Small intestine (tissue), 7 donors: ENCODE measurements around the gene TOX3. TPM values are rescaled to one million over a fixed set of nuclear protein-coding genes. Genes with fewer than 3 reads are reported as not detected.

Experiments used
- DNase-seq, 2 donors: peaks; one replicate each; pipeline versions ENCODE4 v3.0.0 to v3.0.0-alpha.2; 2013
- FAIRE-seq: peaks from 2 replicates; lab custom pipeline; 2012; peaks lifted over from hg19 to GRCh38; lab: Jason Lieb, UNC
- H3K27ac ChIP-seq, 3 donors: one replicate each; pipeline ENCODE4 v1.5.1; 2013; ENCODE audit warnings: low read length in 2 of 3, mild to moderate bottlenecking in 2 of 3, control low read depth in 1 of 3, inconsistent platforms in 1 of 3, low read depth in 1 of 3, moderate library complexity in 1 of 3
- H3K27me3 ChIP-seq, 3 donors: one replicate each; pipeline ENCODE4 v1.6.1; 2013; ENCODE audit warnings: low read length in 3 of 3, inconsistent platforms in 1 of 3; ENCODE audit not compliant: control insufficient read depth in 3 of 3, insufficient read depth in 3 of 3
- H3K36me3 ChIP-seq, 3 donors: one replicate each; pipeline ENCODE4 v1.6.1; 2013; ENCODE audit warnings: low read length in 3 of 3, inconsistent platforms in 1 of 3, low read depth in 1 of 3, mild to moderate bottlenecking in 1 of 3, moderate library complexity in 1 of 3; ENCODE audit not compliant: control insufficient read depth in 3 of 3, insufficient read depth in 2 of 3
- H3K4me1 ChIP-seq, 3 donors: one replicate each; pipeline ENCODE4 v1.6.1; 2013; ENCODE audit warnings: low read length in 2 of 3, inconsistent platforms in 1 of 3, low read depth in 1 of 3, mild to moderate bottlenecking in 1 of 3, moderate library complexity in 1 of 3; ENCODE audit not compliant: control insufficient read depth in 3 of 3, insufficient read depth in 2 of 3
- H3K4me3 ChIP-seq, 3 donors: one replicate each; pipeline ENCODE4 v1.5.1; 2013; ENCODE audit warnings: low read length in 3 of 3, control low read depth in 1 of 3, inconsistent platforms in 1 of 3, low read depth in 1 of 3, mild to moderate bottlenecking in 1 of 3, moderate library complexity in 1 of 3
- H3K9me3 ChIP-seq, 2 donors: one replicate each; pipeline ENCODE4 v1.6.1; 2013; ENCODE audit warnings: low read depth in 1 of 2, low read length in 1 of 2; ENCODE audit not compliant: control insufficient read depth in 2 of 2, insufficient read depth in 1 of 2
- WGBS, 3 donors: extraction: QIAGEN DNeasy Blood & Tissue Kit; methylation state at CpG; one replicate each; pipeline ENCODE4 v1.1.7; 2013; 5-methylcytosine and 5-hydroxymethylcytosine counted together
- polyA plus RNA-seq, 4 donors: library from polyadenylated mRNA; stranded (reverse) in 3 of 4; unstranded in 1 of 4; fragments of 200-250 nt in 3 of 4; fragments of 120-200 nt in 1 of 4; gene quantifications; one replicate each; pipeline versions ENCODE4 v1.2.1 to v1.2.3, GENCODE V29; 2013
- donor health status: healthy with polysubstance abuse.
- donor health status: control.
- donor health status: control.
- donor health status: Bipolar disorder and iron deficiency.
- donor health status: healthy.

Gene TOX3
- polyA plus RNA-seq, 4 donors: 8.9 to 13.1 (median 9.7) TPM

- Histone ChIP-seq H3K9me3 (no peaks in the 10 kb centered on the region), H3K4me3 (peak overlapping the region in 1 of 3 donors; percentile 13), H3K27ac (no peak overlapping the region), H3K4me1 (peaks cover 0 to 4% (median 0%) of the 10 kb centered on the region in 3 donors), H3K27me3 (no peaks in the 10 kb centered on the region), H3K36me3 (no peaks in the 10 kb centered on the region)
- DNase-seq: no peak
- no peak for FAIRE-seq
- WGBS, 3 donors: 38 to 64% (median 50%) methylated on average over 1 of the region's 1 CpG
Measured at GRCh38 chr16:52422307-52422706, 124.6 kb downstream of the TOX3 start.

DNA sequence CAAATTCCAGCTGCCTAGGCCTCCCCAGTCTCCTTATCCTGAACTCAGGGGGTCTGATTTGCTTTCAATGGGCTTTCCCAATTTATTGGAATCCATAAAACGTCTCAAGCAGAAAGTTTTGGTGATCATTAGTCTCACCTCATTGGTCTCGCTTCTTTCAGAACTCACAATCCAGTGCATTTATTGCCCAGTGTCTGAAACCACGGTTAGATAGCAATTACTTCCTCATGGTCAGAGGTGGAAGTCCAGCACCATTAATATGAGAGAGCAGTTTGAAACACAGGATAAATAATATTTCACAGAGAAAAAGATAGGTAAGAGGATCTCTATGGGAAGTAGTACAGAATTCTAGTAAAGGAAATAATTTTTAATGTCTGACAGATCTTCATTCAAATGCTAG is 128.7 kb downstream of the TOX3 start:
- FAIRE-seq (no peak), DNase-seq (peak; percentile 48 to 73)
- Histone ChIP-seq H3K27ac (peak overlapping the region in 2 of 3 donors; percentile 55 to 74), H3K36me3 (no peaks in the 10 kb centered on the region), H3K4me3 (no peak overlapping the region), H3K9me3 (peaks cover 0 to 4% of the 10 kb centered on the region in 2 donors), H3K4me1 (peaks cover 0 to 4% (median 0%) of the 10 kb centered on the region in 3 donors), H3K27me3 (no peaks in the 10 kb centered on the region)
- 19 to 59% (median 36%) methylated on average over 3 of the region's 3 CpGs for WGBS, 3 donors

DNA sequence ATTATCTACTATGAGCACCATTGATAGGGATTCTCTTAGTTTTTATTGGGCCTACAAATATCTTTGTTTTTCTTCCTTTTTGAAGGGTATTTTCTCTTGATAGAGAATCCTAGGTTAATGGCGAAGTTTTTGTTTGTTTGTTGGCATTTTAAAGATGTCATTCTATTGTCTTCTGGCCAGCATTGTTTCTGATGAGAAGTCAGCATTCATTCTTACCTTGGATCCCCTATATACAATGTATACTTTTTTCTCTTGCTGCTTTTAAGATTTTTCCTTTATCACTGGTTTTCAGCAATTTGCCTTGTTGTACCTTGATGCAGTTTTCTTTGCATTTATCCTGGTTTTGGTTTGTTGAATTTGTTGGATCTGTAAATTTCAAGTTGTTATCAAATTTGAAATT is 130.1 kb downstream of the TOX3 start:
- FAIRE-seq: no peak
- WGBS, 3 donors: 83 to 87% (median 85%) methylated on average over 1 of the region's 1 CpG
- Histone ChIP-seq H3K27me3 (no peaks in the 10 kb centered on the region), H3K36me3 (no peaks in the 10 kb centered on the region), H3K4me1 (peaks cover 0 to 4% (median 0%) of the 10 kb centered on the region in 3 donors), H3K9me3 (peaks cover 0 to 4% of the 10 kb centered on the region in 2 donors), H3K27ac (no peak overlapping the region), H3K4me3 (no peak overlapping the region)
- no peak for DNase-seq

DNA sequence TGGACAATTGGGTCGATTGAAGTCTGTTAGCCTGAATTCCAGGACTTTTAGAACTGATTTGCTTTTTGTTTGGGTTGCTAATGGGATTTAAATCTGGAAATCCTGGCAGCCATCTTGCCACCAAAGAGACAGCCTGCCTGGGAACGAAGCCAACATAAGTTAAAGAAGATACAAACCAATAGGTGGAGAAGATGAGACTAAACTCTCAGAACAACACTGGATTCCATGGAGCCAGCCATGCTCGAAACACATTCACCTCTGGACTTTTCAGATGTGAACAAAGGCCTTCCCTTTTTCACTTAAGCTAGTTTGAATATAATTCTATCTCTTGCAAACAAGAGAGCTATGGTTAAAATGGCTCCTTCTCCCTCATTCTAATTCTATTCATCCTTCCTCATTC is 135.9 kb downstream of the TOX3 start:
- Histone ChIP-seq H3K27me3 (no peaks in the 10 kb centered on the region), H3K4me1 (peaks cover 0 to 16% (median 0%) of the 10 kb centered on the region in 3 donors), H3K36me3 (no peaks in the 10 kb centered on the region), H3K27ac (no peak overlapping the region), H3K9me3 (peaks cover 0 to 2% of the 10 kb centered on the region in 2 donors), H3K4me3 (no peak overlapping the region)
- DNase-seq (no peak), FAIRE-seq (no peak)
- WGBS, 3 donors: 70 to 81% (median 73%) methylated on average over 3 of the region's 3 CpGs

- Histone ChIP-seq H3K4me1 (peaks cover 0 to 16% (median 0%) of the 10 kb centered on the region in 3 donors), H3K27me3 (no peaks in the 10 kb centered on the region), H3K4me3 (no peak overlapping the region), H3K36me3 (no peaks in the 10 kb centered on the region), H3K27ac (peak overlapping the region in 2 of 3 donors; percentile 66 to 78), H3K9me3 (no peaks in the 10 kb centered on the region)
- DNase-seq (peak; percentile 70 to 89), FAIRE-seq (no peak)
- WGBS, 3 donors: 87 to 97% (median 96%) methylated on average over 1 of the region's 1 CpG
Measured at GRCh38 chr16:52408191-52408845, 138.6 kb downstream of the TOX3 start.

- H3K27me3 ChIP-seq: no peaks in the 10 kb centered on the region
- peak overlapping the region in 2 of 3 donors; percentile 24 to 66 for H3K27ac ChIP-seq
- DNase-seq (no peak), FAIRE-seq (no peak)
- peaks cover 0 to 16% (median 0%) of the 10 kb centered on the region in 3 donors for H3K4me1 ChIP-seq
- no peaks in the 10 kb centered on the region for H3K36me3 ChIP-seq
- H3K9me3 ChIP-seq: no peaks in the 10 kb centered on the region
- H3K4me3 ChIP-seq: no peak overlapping the region
- 6 to 16% (median 9%) methylated on average over 1 of the region's 1 CpG for WGBS, 3 donors
Measured at GRCh38 chr16:52407778-52408177, 139.2 kb downstream of the TOX3 start.

DNA sequence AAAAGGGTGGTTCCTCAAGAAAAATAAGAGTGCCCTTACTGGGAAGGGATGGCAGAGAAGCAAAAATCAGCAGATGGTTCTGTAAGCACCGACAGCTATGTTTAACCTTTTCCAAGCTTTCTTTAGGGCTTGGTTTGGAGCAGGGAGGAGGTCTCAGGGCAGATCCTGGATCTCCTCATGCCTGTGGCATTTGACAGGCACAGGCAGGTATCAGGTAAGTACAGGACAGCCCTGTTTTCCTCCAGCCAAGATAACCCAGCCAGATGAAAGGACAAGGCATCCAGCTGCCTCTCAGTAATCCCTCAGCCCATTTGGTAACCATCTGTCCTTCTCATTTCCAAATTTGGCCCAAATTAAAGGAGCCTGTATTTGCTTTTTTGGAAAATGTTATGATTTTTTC is 141.5 kb downstream of the TOX3 start:
- Histone ChIP-seq H3K4me3 (no peak overlapping the region), H3K27ac (no peak overlapping the region), H3K4me1 (peaks cover 0 to 16% (median 0%) of the 10 kb centered on the region in 3 donors), H3K27me3 (no peaks in the 10 kb centered on the region), H3K36me3 (no peaks in the 10 kb centered on the region), H3K9me3 (no peaks in the 10 kb centered on the region)
- FAIRE-seq (no peak), DNase-seq (no peak)
- 70 to 89% (median 86%) methylated on average over 1 of the region's 1 CpG for WGBS, 3 donors

DNA sequence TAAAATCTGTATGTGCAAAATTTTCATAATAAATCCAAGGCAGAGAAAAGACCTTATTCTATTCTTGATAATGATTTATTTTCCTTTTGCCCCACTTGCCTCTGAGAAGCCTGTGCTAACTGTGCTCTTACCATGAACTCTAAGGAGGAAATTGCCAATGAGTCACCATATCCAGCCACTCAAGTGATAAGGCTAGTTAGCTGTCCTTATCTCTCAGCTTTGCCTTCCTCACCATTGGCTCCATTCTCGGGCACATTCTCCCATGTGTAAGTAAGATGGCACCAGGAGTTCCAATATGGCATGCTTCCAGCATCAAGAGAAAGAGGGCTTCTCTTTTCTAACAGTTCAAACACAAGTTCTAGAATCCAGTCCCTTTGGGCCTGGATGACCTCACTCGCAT is 142.4 kb downstream of the TOX3 start:
- FAIRE-seq (no peak), DNase-seq (peak; percentile 36 to 87)
- Histone ChIP-seq H3K4me1 (peaks cover 0 to 16% (median 0%) of the 10 kb centered on the region in 3 donors), H3K27ac (no peak overlapping the region), H3K4me3 (no peak overlapping the region), H3K36me3 (no peaks in the 10 kb centered on the region), H3K27me3 (no peaks in the 10 kb centered on the region), H3K9me3 (no peaks in the 10 kb centered on the region)
- 57 to 69% (median 57%) methylated on average over 2 of the region's 2 CpGs for WGBS, 3 donors
